Upper lobe of left lung (tissue), 6 donors: ENCODE data around the gene ROBO1. TPM values are rescaled to one million over a fixed set of nuclear protein-coding genes. Genes with fewer than 3 reads are reported as not detected.

Experiments used
- ATAC-seq, 2 donors: fragments of 200-7000 bp; cut with Tn5 transposase; one replicate each; pipeline ENCODE4 v1.9.1; 2022; ENCODE audit warnings: mild to moderate bottlenecking in 2 of 2, moderate library complexity in 2 of 2; ENCODE audit not compliant: low FRiP score in 2 of 2
- DNase-seq, 2 donors: peaks; one replicate each; pipeline ENCODE4 v3.0.0-alpha.2; 2019 to 2020
- H3K27ac ChIP-seq, 4 donors: fragments of 200-600 bp; sonication (generic); one replicate each; pipeline ENCODE4 v1.5.1; 2016 to 2019
- H3K27me3 ChIP-seq, 4 donors: fragments of 200-600 bp; sonication (generic); one replicate each; pipeline ENCODE4 v1.5.1; 2017 to 2019
- H3K36me3 ChIP-seq, 4 donors: fragments of 200-600 bp; sonication (generic); one replicate each; pipeline ENCODE4 v1.5.1; 2016 to 2019
- H3K4me1 ChIP-seq, 4 donors: fragments of 200-600 bp; sonication (generic); one replicate each; pipeline ENCODE4 v1.5.1; 2018 to 2019
- H3K4me3 ChIP-seq, 4 donors: fragments of 200-600 bp; sonication (generic); one replicate each; pipeline ENCODE4 v1.5.1; 2017 to 2019; ENCODE audit warnings: mild to moderate bottlenecking in 2 of 4, moderate library complexity in 1 of 4
- H3K9me3 ChIP-seq, 4 donors: fragments of 200-600 bp; sonication (generic); one replicate each; pipeline ENCODE4 v1.5.1; 2018 to 2019
- EP300 ChIP-seq, 4 donors: sonication (generic); formaldehyde crosslinking; IDR thresholded peaks; one replicate each; pipeline ENCODE4 v1.5.1; 2017; ENCODE audit warnings: antibody characterized with exemption in 4 of 4, control low read depth in 2 of 4
- POLR2A ChIP-seq, 4 donors: fragments of 450-650 bp; IDR thresholded peaks; one replicate each; pipeline ENCODE4 v1.5.1; 2016 to 2017; ENCODE audit warnings: antibody characterized with exemption in 4 of 4, mild to moderate bottlenecking in 2 of 4
- POLR2AphosphoS5 ChIP-seq, 2 donors: sonication (generic); formaldehyde crosslinking; IDR thresholded peaks; one replicate each; pipeline ENCODE4 v1.5.1; 2017; ENCODE audit warnings: antibody characterized with exemption in 2 of 2
- WGBS, 2 donors: methylation state at CpG; one replicate each; pipeline ENCODE4 v1.1.5; 2017 to 2018; 5-methylcytosine and 5-hydroxymethylcytosine counted together
- total RNA-seq, 6 donors: library from RNA; depleted of rRNA in 4 of 6; stranded (reverse); fragments of >200 nt in 4 of 6; gene quantifications; one replicate each; pipeline versions ENCODE4 v1.1.0 to v1.2.1, GENCODE V29; 2016 to 2021
- TF ChIP-seq, protein P1 (sequence below), 6 experiments: fragments of 450-650 bp in 4 of 6; fragments of 200-600 bp in 2 of 6; sonication (generic) in 2 of 6; IDR thresholded peaks; one replicate each; pipeline ENCODE4 v1.5.1; 2016 to 2019; ENCODE audit warnings: antibody characterized with exemption in 6 of 6
- donor health status: DM: no; HTN: no; CAD: no; lungs with moderate emphysema.
- donor health status: DM: no; HTN: yes; CAD: no; lungs with severe emphysema.

Gene ROBO1
- total RNA-seq, 6 donors from 2014 or later: 10.5 to 29.0 (median 18.0) TPM

DNA sequence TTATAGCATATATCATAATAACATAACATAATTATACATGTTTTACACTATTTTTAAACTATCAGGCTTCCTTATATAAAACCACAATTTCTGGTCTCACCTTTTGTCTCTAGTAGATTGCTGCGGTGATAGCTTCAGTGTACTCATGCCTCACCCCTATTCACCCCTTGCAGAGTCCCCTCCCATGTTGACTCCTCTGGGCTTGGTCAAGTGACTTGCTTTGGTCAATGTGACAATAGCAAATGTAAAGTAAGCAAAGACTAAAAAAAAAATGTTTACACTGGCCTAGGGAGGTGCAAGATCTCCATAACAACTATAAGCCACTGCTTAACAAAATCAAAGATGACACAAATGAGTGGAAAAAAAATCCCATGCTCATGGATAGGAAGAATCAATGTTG, 537.5 kb downstream of the ROBO1 start:
- WGBS, 2 donors: 88 to 89% methylated on average over 1 of the region's 1 CpG
- H3K4me1 ChIP-seq: no peaks in the 10 kb centered on the region
- H3K9me3 ChIP-seq: peaks cover 0 to 4% (median 0%) of the 10 kb centered on the region in 4 donors
- no peaks in the 10 kb centered on the region for H3K36me3 ChIP-seq
- H3K4me3 ChIP-seq: no peak overlapping the region
- DNase-seq: no peak
- H3K27me3 ChIP-seq: no peaks in the 10 kb centered on the region
- no peak overlapping the region for H3K27ac ChIP-seq
- TF ChIP-seq, protein P1, sequence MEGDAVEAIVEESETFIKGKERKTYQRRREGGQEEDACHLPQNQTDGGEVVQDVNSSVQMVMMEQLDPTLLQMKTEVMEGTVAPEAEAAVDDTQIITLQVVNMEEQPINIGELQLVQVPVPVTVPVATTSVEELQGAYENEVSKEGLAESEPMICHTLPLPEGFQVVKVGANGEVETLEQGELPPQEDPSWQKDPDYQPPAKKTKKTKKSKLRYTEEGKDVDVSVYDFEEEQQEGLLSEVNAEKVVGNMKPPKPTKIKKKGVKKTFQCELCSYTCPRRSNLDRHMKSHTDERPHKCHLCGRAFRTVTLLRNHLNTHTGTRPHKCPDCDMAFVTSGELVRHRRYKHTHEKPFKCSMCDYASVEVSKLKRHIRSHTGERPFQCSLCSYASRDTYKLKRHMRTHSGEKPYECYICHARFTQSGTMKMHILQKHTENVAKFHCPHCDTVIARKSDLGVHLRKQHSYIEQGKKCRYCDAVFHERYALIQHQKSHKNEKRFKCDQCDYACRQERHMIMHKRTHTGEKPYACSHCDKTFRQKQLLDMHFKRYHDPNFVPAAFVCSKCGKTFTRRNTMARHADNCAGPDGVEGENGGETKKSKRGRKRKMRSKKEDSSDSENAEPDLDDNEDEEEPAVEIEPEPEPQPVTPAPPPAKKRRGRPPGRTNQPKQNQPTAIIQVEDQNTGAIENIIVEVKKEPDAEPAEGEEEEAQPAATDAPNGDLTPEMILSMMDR (IDR thresholded peaks at IDR 0.05): no peak
- TF ChIP-seq POLR2AphosphoS5 (IDR thresholded peaks at IDR 0.05) (no peak), POLR2A (IDR thresholded peaks at IDR 0.05) (no peak), EP300 (IDR thresholded peaks at IDR 0.05) (no peak)
- no peak for ATAC-seq

DNA sequence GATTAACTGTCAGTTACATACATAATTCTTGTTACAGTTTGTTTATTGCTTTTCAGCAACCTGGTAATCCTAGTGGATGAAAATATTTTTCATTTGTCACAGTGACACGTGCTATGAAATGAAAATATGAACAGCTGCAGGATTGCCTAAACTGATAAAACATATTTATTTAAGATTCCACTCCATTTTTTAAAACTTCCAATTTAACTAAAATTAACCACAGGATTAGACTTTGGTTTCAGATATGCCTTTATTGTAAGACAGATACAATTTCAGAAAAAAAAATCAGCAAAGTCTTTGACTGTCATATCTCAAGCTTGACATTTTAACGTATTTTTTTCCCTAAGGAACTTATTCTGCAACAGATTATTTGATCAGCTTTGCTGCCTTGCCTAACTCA, 550.7 kb downstream of the ROBO1 start:
- Histone ChIP-seq H3K4me3 (no peak overlapping the region), H3K36me3 (no peaks in the 10 kb centered on the region), H3K4me1 (no peaks in the 10 kb centered on the region), H3K27me3 (no peaks in the 10 kb centered on the region), H3K27ac (no peak overlapping the region), H3K9me3 (no peaks in the 10 kb centered on the region)
- DNase-seq (no peak), ATAC-seq (no peak)
- 51 to 60% methylated on average over 2 of the region's 2 CpGs for WGBS, 2 donors
- no peak for TF ChIP-seq EP300 (IDR thresholded peaks at IDR 0.05)
- TF ChIP-seq, protein P1 (IDR thresholded peaks at IDR 0.05): no peak
- no peak for TF ChIP-seq POLR2AphosphoS5 (IDR thresholded peaks at IDR 0.05)
- TF ChIP-seq POLR2A (IDR thresholded peaks at IDR 0.05): no peak

DNA sequence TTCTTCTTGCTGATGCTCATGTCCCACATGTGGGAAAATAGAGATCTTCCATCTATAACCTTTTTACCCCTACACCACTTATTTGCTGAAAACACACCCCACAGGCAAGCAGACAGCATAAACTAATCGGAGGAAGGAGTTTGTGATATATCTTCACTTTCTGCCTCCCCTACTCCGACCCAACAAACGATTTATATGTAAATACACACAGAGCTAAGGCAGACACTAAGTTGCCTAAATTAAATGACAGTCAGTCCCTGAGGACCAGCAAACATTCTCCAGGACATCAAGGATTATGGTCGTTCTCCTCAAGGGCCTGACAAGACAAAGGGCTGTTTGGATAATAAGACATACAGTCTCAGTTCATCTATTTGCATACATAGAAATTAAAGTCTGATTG, 552.5 kb downstream of the ROBO1 start:
- Histone ChIP-seq H3K27me3 (no peaks in the 10 kb centered on the region), H3K27ac (no peak overlapping the region), H3K36me3 (no peaks in the 10 kb centered on the region), H3K9me3 (no peaks in the 10 kb centered on the region), H3K4me3 (no peak overlapping the region), H3K4me1 (no peaks in the 10 kb centered on the region)
- DNase-seq: no peak
- ATAC-seq: no peak
- WGBS, 2 donors: 51 to 71% methylated on average over 4 of the region's 4 CpGs
- TF ChIP-seq, protein P1 (IDR thresholded peaks at IDR 0.05): no peak
- TF ChIP-seq POLR2AphosphoS5 (IDR thresholded peaks at IDR 0.05) (no peak), EP300 (IDR thresholded peaks at IDR 0.05) (no peak), POLR2A (IDR thresholded peaks at IDR 0.05) (no peak)

GRCh38 chr3:79211586-79212359, 556.0 kb downstream of the ROBO1 start:
- WGBS, 2 donors: 75 to 80% methylated on average over 12 of the region's 12 CpGs
- no peaks in the 10 kb centered on the region for H3K9me3 ChIP-seq
- DNase-seq: no peak

More at GRCh38 chr3:79211586-79212359, 556.0 kb downstream of the ROBO1 start:
- Histone ChIP-seq H3K27me3 (no peaks in the 10 kb centered on the region), H3K27ac (no peak overlapping the region), H3K36me3 (no peaks in the 10 kb centered on the region), H3K4me1 (no peaks in the 10 kb centered on the region), H3K4me3 (no peak overlapping the region)
- TF ChIP-seq, protein P1 (IDR thresholded peaks at IDR 0.05): no peak
- no peak for TF ChIP-seq POLR2A (IDR thresholded peaks at IDR 0.05)
- no peak for ATAC-seq
